ENCODE measurements around the gene NUP107.

NUP107 gene

DNA sequence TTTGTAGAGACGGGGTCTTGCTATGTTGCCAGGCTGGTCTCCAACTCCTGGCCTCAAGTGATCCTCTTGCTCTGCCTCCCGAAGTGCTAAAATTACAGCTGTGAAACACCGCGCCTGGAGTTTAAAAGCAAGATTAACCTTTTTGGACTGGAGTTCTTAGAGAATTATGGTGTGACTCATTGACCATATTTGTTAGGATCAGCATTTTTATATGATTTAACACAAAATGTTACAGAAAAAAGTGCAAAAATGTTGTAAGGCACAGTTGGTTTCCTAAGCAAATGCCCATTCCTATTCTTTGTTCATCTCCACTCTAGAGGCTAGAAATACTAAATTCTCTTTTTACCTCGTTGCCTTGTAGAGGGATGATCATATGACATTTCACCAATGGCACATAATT lies 86.8 kb downstream of the NUP107 start:
- no peak for DNase-seq (ENCODE audit: low read depth in 3 of 3)

DNA sequence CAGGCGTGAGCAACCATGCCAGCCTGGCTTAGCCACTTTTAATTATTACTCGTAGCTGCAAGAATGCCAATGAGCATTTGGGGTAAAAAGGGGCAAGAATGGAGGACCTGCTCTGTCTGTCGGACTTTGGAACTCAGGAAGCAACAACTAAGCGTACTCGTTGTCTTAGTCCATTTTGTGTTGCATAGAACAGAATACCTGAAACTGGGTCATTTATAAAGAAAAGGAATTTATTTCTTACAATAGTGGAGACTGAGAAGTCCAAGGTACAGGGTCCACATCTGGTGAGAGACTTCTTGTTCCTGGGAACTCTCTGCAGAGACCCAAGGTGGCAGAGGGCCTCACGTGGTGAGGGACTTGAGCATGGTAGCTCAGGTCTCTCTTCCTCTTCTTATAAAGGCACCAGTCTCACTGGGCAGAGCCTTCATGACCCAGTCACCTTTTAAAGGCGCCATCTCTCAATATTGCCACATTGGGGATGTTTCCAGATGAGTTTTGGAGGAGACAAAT lies 88.4 kb downstream of the NUP107 start:
- DNase-seq (ENCODE audit: low read depth in 3 of 3), result no peak

DNA sequence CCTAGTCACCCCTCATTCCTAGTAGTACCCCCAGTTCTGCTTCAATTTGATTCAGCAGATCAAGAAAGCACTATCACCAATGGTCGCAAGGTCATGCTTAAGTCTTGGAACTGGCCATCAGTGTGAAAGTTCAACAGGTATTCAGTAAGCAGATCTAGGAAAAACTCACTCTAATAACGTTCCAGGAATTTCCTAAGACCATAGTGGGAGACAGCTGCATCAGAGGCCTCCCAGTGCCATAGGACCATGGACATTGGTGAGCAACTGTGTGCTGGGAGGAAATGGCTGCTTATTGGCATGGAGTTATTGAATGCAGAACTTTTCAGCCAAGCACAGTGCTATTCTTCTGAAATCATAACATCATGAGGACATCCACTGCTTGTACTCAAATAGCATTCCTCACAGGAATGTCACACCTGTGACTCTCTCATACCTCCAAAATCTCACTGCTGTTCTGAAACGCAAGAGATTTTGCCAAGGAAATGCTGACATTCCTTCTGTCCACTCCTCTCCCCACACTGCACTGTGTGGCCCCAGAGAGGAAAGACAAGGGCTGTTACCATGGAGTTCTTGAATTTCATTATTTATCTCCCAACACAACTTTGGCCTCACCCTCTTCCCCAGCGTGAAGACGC lies 90.3 kb downstream of the NUP107 start:
- DNase-seq (ENCODE audit: low read depth in 3 of 3), result no peak

DNA sequence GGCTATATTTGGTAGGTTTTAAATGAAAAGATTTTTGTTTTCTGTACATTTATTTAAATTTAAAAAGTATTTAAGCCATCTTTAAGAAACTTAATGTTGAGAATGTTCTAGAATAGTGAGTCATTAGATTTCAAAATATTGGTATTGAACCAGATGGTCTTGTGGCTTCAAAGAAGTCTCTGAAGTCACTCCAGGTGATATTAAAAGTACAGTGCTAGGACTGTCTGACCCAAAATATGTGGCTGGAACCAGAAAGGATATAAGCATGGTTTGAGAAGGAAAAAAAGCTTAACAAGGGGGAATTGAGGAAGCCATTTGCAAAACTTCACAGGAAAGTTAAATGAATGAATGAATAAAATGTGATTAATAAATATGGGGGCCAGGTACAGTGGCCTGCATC lies 92.5 kb downstream of the NUP107 start:
- DNase-seq (ENCODE audit: low read depth in 3 of 3), result no peak

DNA sequence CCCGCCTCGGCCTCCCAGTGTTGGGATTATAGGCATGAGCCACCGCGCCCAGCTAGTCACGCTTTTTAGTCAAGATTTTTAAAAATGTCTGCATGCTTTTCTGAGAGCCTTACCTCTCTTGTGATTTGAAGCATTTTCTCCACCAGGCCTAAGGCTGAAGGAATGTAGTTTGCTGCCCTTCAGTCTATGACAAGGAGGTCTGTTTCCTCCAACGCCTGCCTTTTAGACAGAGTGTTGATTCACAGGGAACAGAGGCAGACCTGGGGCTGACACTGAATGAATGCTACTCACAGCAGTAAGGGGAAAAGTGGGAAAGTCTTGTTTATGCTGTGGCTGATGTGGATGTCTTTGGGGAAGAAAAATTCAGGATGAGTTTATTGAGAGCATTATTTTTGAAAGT lies 94.0 kb downstream of the NUP107 start:
- no peak for DNase-seq (ENCODE audit: low read depth in 3 of 3)

DNA sequence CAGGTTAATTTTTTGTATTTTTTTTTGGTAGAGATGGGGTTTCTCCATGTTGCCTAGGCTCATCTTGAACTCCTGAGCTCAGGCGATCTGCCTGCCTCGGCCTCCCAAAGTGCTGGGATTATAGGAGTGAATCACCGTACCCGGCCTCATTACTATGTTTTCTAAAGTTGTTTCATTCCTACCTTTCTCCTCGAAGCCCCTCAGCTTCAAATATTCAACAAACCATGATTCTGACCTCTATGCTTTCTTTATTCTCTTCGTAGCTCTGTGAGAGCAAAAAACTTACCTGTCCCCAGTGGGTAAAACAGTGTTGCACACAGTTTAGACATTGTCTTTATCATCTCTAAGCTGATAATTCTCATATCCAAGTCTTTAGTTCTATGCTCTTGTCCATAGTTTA lies 95.0 kb downstream of the NUP107 start:
- no peak for DNase-seq (ENCODE audit: low read depth in 3 of 3)

DNA sequence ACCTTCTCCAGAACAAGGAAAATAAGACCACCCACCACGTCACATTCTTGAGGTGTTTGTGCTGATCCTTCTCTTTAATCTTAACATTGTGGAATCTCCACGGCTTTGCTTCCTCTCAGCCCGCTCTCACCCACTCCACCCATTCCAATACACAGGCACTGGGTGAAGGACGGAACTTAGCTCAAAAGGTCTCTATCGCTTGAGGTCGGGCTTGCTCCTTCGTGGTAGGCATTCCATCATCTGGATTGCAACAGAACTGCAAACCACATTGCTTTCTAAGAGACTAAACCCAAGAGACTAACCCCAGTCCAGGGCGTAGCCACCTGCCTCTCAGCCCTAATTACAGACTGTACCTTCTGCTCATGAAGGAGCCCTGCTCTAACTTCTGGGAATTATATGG lies 97.2 kb downstream of the NUP107 start:
- no peak for DNase-seq (ENCODE audit: low read depth in 3 of 3)

DNA sequence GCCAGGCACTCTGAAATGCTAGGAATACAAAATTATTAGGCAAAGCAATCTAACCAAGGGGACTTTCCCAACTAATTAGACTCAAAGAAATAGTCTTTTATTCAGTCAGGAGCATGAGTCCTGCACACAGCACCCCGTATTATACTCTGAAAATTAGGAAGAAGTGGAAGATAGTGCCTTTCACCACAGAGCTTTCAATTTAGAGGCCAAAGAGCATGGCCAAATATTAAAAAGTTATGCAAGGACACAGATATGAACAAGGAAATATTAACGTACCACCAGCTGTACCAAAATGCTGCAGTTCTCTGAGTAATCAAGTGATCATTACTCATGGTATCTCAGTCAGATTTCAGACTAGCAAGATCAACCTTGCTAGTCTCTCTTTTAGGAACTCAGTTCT lies 98.6 kb downstream of the NUP107 start:
- no peak for DNase-seq (ENCODE audit: low read depth in 3 of 3)

DNA sequence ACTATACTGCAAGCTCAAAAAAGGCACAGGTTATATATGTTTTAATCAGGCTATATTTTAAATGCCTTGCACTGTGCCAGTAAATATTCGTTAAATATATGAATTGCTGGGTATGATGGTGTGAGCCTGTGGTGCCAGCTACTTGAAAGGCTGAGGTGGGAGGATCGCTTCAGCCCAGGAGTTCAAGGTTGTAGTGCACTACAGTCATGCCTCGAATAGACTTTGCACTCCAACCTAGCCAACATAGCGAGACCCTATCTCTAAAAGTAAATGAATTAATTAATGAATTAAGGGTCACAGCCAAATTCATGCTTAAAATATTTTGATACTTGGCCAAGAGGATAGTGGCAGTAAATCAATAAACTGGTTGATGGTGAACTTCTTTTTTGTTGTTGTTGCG lies 99.0 kb downstream of the NUP107 start:
- no peak for DNase-seq (ENCODE audit: low read depth in 3 of 3)

DNA sequence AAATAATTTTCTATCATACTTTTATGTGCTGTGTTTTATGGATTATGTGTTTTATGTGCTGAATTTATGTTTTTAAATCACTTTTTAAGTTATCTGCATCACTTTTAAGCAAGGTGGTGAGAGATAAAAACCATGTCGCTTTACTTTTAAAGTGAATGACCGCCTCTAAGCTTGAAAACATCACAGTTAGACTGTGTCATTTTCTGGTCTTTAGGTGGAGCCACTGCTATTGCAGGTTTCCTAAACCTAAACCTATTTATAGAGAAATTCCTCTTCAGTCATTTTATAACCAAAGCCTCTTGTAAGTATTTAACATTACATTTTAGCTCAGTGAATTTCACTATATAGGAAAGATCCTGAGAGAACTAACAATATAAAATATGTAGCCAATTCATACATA lies 100.2 kb downstream of the NUP107 start:
- DNase-seq (ENCODE audit: low read depth in 3 of 3), result no peak

DNA sequence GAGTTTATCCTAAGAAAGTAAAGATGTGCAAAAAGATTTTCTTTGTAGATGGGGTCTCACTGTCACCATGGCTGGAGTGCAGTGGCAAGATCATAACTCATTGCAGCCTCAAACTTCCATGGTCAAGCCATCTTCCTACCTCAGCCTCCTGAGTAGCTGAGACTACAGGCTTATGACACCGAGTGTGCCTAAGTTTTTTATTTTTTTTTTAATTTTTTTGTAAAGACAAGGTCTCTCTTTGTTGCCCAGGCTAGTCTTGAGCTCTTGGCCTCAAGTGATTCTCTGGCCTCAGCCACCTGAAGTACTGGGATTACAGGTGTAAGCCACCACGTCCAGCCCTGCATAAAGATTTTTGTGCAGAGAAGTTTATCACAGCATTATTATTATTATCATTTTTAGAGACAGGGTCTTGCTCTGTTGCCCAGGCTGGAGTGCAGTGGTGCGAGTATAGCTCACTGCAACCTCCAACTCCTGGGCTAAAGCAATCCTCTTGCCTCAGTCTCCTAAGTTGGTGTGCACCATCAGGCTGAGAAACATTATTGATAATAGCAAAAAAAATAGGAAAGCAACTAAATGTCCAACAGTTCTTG lies 101.9 kb downstream of the NUP107 start:
- no peak for DNase-seq (ENCODE audit: low read depth in 3 of 3)

DNA sequence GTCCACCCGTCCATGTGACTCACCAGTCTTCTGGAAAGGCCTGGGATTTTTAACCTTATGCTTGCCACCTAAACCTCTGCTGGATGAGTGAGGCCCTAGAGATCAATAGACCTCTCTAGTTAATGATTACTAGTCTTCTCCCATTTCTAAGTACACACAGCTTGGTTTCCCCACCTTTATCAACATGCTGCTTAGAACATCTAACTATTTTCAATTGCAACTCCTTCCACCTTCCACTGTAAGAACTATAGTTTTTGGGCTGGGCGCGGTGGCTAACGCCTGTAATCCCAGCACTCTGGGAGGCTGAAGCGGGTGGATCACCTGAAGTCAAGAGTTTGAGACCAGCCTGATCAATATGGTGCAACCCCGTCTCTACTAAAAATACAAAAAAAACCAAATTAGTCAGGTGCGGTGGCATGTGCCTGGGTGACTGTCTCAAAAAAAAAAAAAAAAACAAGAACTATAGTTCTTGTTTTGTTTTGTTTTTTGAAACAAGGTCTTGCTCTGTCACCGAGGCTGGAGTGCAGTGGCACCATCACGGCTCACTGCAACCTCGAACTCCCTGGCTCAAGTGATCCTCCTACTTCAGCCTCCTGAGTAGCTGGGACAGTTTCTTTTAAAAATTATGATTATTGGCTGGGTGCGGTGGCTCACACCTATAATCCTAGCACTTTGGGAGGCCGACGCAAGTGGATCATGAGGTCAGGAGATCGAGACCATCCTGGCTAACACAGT lies 102.5 kb downstream of the NUP107 start:
- DNase-seq (ENCODE audit: low read depth in 3 of 3), result no peak

DNA sequence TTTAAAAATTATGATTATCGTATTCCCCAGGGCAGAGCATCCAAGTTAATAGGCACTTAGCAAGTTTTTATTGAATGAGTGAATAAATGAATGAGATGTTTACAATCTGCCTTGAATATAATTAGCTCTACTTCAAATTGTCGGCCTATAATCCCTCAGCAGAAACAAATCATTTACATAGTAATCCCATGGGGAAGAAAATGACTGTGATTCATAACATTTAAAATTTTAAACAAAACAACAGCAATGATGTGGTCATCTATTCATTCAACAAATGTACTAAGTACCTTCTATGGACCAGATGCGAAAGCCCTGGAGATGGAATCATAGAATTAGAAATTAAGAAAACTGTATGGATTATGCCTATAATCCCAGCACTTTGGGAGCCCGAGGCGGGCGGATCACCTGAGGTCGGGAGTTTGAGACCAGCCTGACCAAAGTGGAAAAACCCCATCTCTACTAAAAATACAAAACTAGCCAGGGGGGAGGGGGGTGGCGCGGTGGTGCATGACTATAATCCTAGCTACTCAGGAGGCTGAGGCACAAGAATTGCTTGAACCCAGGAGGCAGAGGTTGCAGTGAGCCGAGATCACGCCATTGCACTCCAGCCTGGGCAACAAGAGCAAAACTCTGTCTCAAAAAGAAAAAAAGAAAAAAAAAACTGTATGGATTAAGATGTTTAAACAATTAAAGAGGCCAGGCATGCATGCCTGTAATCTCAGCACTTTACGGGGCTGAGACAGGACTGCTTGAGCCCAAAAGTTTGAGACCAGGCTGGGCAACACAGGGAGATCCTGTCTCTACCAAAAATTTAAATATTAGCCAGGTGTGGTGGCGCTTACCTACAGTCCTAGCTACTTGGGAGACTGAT lies 103.5 kb downstream of the NUP107 start:
- DNase-seq (ENCODE audit: low read depth in 3 of 3), result no peak

DNA sequence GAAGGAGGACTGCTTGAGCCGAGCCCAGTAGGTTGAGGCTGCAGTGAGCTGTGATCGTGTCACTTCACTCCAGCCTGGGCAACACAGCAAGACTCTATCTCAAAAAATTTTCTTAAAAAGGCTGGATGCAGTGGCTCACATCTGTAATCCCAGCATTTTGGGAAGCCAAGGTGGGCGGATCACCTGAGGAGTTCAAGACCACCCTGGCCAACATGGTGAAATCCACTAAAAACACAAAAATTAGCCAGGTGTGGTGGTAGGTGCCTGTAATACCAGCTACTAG lies 104.1 kb downstream of the NUP107 start:
- DNase-seq (ENCODE audit: low read depth in 3 of 3), result no peak

DNA sequence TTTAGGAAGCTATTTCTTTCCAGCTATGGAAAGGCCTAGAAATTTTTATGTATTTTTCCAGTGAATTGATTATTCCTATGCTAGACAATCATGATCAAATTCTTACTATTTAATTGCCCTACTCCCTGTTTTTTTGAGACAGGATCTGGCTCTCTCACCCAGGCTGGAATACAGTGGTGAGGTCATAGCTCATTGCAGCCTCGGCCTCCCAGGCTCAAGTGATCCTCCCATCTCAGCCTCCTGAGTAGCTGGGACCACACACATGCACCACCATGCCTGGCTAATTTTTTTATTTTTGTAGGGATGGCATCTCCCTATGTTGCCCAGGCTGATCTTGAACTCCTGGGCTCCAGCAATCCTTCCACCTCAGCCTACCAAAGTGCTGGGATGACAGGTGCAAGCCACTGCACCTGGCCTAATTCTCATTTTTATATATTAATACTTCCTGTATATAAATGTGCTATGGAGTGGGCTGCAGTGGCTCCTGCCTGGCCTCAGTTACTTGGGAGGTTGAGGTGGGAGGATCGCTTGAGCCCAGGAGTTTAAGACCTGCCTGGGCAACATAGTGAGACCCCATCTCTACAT lies 105.2 kb downstream of the NUP107 start:
- no peak for DNase-seq (ENCODE audit: low read depth in 3 of 3)

DNA sequence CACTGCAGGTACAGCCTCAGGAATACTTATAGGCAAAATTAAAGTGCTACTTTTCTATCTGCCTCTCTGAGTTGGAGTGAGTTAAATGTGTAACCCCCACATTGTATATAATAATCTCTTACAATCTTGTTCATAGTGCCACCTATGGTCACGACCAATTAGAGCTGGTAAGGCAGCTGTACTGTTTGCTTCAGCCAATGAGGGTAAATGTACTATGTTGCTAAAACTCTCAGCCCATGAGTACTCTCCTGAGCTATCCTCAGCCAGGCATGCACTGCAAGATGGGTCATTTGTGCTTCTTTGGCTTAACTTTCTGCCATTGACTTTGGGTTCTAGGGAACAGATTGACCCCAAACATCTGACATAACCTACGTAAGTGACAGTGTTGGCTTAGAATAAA lies 106.2 kb downstream of the NUP107 start:
- DNase-seq (ENCODE audit: low read depth in 3 of 3), result no peak

DNA sequence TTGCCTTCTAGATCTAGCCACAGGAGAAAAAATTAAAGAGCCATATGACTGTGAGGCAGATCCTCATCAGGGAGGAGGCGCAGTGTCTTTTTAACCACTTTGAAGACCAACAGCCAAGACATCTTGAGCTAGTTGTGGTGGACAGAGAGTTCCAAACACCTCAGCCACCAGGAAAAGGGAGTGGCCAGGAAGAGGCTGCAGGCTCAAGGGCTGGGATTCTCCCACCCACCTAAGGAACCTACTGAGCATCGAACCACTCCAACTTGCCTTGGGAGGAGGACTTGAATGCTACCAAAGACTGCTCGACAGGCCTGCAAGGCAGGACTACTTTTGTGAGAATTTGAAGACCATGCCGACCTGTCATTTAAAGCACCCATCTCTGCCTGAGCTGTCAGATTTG lies 106.7 kb downstream of the NUP107 start:
- no peak for DNase-seq (ENCODE audit: low read depth in 3 of 3)

DNA sequence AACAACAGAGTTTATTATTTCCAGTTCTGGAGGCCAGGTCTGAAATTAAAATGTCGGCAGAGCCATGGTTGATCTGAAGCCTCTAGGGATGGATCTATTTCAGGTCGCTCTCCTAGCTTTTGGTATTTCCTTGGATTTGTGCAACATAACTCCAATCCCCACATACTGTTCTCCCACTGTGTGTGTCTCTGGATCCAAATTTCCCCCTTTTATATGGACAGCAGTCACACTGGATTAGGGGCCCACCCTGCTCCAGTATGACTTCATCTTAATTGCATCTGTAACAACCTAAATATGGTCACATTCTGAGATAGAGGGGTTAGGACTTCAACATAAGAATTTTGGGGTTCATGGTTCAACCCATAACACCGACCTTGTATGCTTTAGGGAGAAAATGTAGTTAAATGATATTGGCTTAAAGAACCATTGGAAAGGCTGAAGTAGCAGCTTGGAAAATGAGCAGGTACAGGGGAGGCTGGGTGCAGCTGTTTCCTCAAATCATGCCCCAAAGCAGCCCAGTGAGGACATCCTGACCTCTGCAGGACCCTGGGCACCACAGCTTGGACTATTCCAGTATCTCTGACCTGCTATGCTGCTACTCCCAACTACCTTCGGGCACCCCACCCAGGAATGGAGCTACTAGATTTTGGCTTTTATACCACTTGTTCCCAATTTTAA lies 107.3 kb downstream of the NUP107 start:
- DNase-seq (ENCODE audit: low read depth in 3 of 3), result no peak

DNA sequence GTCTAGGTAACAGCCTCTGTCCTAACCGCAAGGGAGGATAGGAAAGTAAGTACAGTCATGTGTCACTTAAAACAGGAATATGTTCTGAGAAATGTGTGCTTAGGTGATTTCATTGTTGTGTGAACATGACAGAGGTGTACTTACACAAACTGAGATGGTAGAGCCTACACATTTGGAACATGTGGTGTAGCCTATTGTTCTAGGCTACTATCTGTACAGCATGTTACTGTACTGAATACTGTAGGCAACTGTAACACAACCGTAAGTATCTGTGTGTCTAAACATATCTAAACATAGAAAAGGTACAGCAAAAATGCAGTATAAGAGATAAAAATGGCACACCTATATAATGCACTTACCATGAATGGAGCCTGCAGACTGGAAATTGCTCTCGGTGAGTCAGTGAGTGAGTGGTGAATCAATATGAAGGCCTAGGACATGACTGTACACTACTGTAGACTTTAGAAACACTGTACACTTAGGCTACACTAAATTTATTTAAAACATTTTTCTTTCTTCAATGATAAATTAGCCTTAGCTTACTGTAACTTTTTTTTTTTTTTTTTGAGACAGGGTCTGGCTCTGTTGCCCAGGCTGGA lies 108.0 kb downstream of the NUP107 start:
- DNase-seq (ENCODE audit: low read depth in 3 of 3), result no peak

Measured in stimulated activated CD4-positive, alpha-beta T cell treated with anti-CD3 and anti-CD28 coated beads, TNF-alpha, amount 100 ng/mL, for 24 hours (primary cell).